GM10847 (cell line): ENCODE data around the gene TGFBI.

Experiments
- POLR2A ChIP-seq: IDR thresholded peaks from 2 replicates; pipeline ENCODE4 v1.6.1; 2011; ENCODE audit not compliant: insufficient read length; ENCODE audit errors: extremely low read depth

The TGFBI gene

GRCh38 chr5:136014049-136015002 lies 14.5 kb upstream of the TGFBI start:
- no peak for TF ChIP-seq POLR2A

GRCh38 chr5:136015003-136015375 lies 13.8 kb upstream of the TGFBI start:
- TF ChIP-seq POLR2A, result no peak

GRCh38 chr5:136015966-136016650 lies 12.7 kb upstream of the TGFBI start:
- TF ChIP-seq POLR2A, result no peak

- TF ChIP-seq POLR2A, result no peak
These were observed 11.8 kb upstream of the TGFBI start for GRCh38 chr5:136016945-136017530.

GRCh38 chr5:136018814-136019783 lies 9.7 kb upstream of the TGFBI start:
- TF ChIP-seq POLR2A, result no peak

- TF ChIP-seq POLR2A, result no peak
These were observed 8.8 kb upstream of the TGFBI start for GRCh38 chr5:136020001-136020382.

GRCh38 chr5:136020383-136021015 lies 8.3 kb upstream of the TGFBI start:
- TF ChIP-seq POLR2A, result no peak

- TF ChIP-seq POLR2A, result no peak
These were observed 7.8 kb upstream of the TGFBI start for GRCh38 chr5:136021016-136021405.

GRCh38 chr5:136022965-136023364 lies 5.8 kb upstream of the TGFBI start:
- TF ChIP-seq POLR2A, result no peak

- no peak for TF ChIP-seq POLR2A
These were observed 4.7 kb upstream of the TGFBI start for GRCh38 chr5:136023958-136024541.

GRCh38 chr5:136025900-136026299 lies 2.9 kb upstream of the TGFBI start:
- TF ChIP-seq POLR2A, result no peak

GRCh38 chr5:136026636-136027035 lies 2.2 kb upstream of the TGFBI start:
- TF ChIP-seq POLR2A, result no peak

GRCh38 chr5:136027311-136027710 lies 1.5 kb upstream of the TGFBI start:
- TF ChIP-seq POLR2A, result no peak

- TF ChIP-seq POLR2A, result no peak
These were observed 698 bp upstream of the TGFBI start for GRCh38 chr5:136028090-136028489.
